Adipose tissue (tissue), 3 donors: ENCODE results near the gene DSP. TPM values are rescaled to one million over a fixed set of nuclear protein-coding genes. Genes with fewer than 3 reads are reported as not detected.

Experiments used
- H3K27ac ChIP-seq: one replicate; pipeline ENCODE4 v1.5.1; 2013; ENCODE audit warnings: low read depth, low read length
- WGBS, 3 donors: extraction: QIAGEN DNeasy Blood & Tissue Kit; methylation state at CpG; one replicate each; pipeline ENCODE4 v1.1.7; 2013; 5-methylcytosine and 5-hydroxymethylcytosine counted together
- polyA plus RNA-seq, 3 donors: library from polyadenylated mRNA; stranded (reverse); fragments of 200-250 nt; gene quantifications; one replicate each; pipeline ENCODE4 v1.2.3, GENCODE V29; 2013
- donor health status: healthy with polysubstance abuse.
- donor health status: Bipolar disorder and iron deficiency.
- donor health status: healthy.

DSP gene
- polyA plus RNA-seq, 3 donors = 2.0 to 51.7 (median 3.3) TPM

DNA sequence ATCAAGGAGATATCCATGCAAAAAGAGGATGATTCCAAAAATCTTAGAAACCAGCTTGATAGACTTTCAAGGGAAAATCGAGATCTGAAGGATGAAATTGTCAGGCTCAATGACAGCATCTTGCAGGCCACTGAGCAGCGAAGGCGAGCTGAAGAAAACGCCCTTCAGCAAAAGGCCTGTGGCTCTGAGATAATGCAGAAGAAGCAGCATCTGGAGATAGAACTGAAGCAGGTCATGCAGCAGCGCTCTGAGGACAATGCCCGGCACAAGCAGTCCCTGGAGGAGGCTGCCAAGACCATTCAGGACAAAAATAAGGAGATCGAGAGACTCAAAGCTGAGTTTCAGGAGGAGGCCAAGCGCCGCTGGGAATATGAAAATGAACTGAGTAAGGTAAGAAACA lies 38.4 kb downstream of the DSP start:
- H3K27ac ChIP-seq = no peak overlapping the region
- WGBS, 3 donors = 95 to 96% (median 96%) methylated on average over 9 of the region's 9 CpGs

DNA sequence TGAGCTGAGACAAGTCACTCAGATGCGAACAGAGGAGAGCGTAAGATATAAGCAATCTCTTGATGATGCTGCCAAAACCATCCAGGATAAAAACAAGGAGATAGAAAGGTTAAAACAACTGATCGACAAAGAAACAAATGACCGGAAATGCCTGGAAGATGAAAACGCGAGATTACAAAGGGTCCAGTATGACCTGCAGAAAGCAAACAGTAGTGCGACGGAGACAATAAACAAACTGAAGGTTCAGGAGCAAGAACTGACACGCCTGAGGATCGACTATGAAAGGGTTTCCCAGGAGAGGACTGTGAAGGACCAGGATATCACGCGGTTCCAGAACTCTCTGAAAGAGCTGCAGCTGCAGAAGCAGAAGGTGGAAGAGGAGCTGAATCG lies 39.1 kb downstream of the DSP start:
- H3K27ac ChIP-seq = no peak overlapping the region
- 68 to 92% (median 92%) methylated on average over 13 of the region's 13 CpGs for WGBS, 3 donors

DNA sequence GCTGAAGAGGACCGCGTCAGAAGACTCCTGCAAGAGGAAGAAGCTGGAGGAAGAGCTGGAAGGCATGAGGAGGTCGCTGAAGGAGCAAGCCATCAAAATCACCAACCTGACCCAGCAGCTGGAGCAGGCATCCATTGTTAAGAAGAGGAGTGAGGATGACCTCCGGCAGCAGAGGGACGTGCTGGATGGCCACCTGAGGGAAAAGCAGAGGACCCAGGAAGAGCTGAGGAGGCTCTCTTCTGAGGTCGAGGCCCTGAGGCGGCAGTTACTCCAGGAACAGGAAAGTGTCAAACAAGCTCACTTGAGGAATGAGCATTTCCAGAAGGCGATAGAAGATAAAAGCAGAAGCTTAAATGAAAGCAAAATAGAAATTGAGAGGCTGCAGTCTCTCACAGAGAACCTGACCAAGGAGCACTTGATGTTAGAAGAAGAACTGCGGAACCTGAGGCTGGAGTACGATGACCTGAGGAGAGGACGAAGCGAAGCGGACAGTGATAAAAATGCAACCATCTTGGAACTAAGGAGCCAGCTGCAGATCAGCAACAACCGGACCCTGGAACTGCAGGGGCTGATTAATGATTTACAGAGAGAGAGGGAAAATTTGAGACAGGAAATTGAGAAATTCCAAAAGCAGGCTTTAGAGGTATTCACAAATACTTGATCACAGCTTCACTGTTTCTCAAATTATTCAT lies 39.6 kb downstream of the DSP start:
- WGBS, 3 donors = 72 to 80% (median 79%) methylated on average over 14 of the region's 14 CpGs

DNA sequence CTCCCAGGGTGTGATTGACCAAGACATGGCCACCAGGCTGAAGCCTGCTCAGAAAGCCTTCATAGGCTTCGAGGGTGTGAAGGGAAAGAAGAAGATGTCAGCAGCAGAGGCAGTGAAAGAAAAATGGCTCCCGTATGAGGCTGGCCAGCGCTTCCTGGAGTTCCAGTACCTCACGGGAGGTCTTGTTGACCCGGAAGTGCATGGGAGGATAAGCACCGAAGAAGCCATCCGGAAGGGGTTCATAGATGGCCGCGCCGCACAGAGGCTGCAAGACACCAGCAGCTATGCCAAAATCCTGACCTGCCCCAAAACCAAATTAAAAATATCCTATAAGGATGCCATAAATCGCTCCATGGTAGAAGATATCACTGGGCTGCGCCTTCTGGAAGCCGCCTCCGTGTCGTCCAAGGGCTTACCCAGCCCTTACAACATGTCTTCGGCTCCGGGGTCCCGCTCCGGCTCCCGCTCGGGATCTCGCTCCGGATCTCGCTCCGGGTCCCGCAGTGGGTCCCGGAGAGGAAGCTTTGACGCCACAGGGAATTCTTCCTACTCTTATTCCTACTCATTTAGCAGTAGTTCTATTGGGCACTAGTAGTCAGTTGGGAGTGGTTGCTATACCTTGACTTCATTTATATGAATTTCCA lies 43.9 kb downstream of the DSP start:
- 97 to 98% (median 97%) methylated on average over 28 of the region's 28 CpGs for WGBS, 3 donors
- no peak overlapping the region for H3K27ac ChIP-seq

More for the DNA sequence above, 39.6 kb downstream of the DSP start:
- H3K27ac ChIP-seq = no peak overlapping the region

DNA sequence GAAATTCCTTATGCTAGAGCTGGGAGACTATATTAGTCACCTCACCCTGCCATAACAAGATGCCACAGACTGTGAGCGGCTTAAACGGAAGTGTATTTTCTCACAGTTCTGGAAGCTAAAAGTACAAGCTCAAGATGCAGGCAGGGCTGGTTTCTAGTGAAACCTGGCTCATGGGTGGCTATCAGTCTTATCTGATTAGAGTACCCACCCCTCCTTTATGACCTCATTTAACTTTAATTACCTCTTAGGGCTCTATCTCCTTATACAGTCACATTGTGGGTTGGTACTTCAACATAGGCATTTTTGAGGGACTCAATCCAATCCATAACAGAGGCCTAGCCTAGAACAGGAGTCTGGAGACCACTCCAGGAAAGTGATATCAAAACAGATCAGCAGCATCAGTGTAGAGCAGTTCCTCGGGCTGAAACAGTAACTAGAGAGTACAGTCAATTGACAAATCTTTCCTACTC lies 46.2 kb downstream of the DSP start:
- H3K27ac ChIP-seq = no peak overlapping the region
- 51 to 88% (median 80%) methylated on average over 3 of the region's 3 CpGs for WGBS, 3 donors

DNA sequence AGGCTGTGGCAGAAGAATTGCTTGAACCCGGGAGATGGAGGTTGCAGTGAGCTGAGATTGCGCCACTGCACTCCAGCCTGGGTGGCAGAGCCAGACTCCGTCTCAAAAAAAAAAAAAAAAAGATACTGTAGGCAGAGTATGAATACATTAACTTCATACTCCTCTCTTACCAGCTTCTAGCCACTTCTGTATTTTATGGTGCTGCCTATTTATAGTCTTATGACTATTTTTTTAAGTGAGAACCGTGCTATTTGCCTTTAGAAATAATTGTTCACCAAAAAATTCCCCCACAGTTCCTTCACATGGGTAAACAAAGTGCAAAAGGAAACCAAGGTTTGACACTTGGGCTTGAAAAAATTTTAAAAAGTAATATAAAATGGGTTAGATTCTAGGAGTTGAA lies 47.0 kb downstream of the DSP start:
- 69 to 74% (median 70%) methylated on average over 4 of the region's 4 CpGs for WGBS, 3 donors
- H3K27ac ChIP-seq = no peak overlapping the region

DNA sequence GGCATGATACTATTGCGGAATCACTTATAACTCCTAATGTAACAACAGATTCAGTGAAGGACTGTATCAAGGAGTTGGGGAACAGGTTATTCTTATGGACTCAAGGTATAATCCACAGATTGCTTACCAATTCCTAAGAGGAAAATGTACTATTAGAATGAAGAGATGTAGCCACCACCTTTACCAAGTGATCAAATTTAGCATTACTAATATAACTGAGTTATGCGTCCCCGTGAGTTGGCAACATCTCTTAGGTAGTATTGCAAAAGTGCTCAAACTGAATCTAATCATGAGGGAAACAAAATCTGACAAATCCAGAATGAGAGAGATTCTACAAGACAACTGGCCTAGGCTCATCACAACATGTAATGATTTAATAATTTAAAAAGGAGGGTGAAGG lies 47.8 kb downstream of the DSP start:
- no peak overlapping the region for H3K27ac ChIP-seq
- WGBS, 3 donors = 69 to 75% (median 72%) methylated on average over 3 of the region's 3 CpGs

DNA sequence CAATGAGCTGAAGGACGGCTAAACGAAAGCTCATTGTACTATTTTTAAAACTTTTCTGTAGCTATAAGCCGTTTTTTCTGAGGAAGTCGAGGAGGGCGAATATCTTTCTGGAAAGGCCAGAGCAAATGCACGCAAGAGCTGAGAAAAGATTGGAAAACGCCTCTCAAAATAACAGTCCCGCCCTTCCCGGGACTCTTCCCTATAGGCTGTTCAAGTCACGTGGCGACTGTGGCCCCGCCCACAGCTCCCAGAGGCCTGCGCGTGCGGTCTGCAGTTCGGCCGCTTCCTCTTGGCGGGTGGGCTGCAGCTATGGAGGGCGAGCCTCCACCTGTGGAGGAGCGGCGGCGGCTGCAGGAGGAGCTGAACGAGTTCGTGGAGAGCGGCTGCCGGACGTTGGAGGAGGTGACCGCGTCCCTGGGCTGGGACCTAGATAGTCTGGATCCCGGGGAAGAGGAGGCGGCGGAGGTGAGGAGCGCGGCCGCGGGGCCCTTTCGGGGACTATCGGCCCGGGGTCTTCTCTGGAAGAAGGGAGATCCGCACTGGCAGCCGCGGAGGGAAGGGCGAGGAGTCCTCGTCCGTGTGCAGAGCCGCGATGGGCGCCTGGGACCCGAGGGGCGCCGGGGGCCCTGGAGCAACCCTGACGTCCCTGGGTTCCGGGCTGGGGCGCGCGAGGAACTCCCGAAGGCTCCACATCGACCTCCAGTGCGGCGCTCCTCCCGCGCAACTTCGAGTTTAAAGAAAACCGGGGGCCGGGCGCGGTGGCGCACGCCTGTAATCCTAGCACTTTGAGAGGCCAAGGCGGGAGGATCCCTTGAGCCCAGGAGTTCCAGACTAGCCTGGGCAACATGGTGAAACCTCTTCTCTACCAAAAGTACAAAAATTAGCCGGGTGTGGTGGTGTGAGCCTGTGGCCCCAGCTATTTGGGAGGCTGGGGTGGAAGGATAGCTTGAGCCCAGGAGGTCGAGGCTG lies 48.8 kb downstream of the DSP start, which contains the start of gene SNRNP48:
SNRNP48 (plus strand) TSS at position 250 of the 969 bp plus-strand sequence; CDS start at position 310, 60 bp downstream.
- H3K27ac ChIP-seq = no peak within 1 kb of the TSS
- WGBS, 3 donors = 0 to 1% (median 1%) methylated on average over 60 to 72 of the region's 72 CpGs

DNA sequence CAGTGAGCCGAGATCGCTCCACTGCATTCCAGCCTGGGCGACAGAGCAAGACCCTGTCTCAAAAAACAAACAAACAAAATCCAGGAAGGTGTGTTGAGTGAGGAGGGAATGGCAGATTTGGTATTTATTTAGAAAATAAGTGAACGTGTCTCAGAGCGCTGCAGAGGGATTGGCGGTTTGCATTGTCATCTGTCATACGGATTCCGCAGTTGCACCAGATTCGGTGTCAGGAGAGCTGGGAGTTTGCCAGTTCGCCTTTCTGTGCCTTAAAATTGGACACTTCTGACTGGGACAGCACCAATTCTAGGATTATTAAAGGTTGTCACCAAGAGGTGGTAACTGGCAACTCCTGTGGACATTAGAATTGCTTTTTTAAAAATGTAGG lies 49.4 kb downstream of the DSP start:
- no peak overlapping the region for H3K27ac ChIP-seq
- 4 to 21% (median 18%) methylated on average over 10 of the region's 10 CpGs for WGBS, 3 donors

DNA sequence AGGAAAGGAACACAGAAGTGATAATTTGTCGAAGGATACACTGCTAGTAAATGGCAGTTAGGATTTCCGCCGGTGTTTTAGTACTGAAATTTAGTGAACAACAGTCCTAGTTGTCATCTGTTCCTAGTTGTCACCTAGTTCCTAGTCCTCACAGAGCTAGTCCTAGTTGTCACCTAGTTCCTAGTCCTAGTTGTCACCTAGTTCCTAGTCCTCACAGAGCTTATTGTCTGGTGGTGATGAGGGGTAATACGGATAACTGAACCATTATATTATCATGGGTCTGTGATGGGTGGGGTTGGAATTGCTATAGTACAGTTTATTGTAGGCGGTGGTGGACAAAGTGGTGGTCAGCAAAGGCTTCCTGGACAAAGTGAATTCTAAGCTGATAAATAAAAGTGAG lies 50.3 kb downstream of the DSP start:
- no peak overlapping the region for H3K27ac ChIP-seq
- 95 to 96% (median 95%) methylated on average over 5 of the region's 5 CpGs for WGBS, 3 donors

DNA sequence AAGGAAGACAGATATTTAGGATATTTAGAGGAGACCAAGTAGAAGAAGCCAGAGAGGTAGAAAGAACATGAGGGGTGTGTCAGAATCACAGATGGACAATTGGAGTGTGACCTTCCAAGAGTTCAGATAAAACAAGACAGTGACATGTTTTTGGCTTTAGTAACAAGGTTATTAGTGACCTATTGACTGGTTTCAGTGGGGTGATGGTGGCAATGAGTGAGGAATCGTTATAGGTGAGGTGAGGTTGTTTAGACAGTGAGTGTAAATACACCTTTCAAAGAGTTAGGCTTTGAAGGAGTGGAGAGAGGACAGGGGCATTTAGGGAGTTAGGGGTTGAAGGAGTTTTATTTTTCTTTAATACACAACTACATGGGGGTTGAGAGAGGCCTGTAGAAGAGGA lies 51.8 kb downstream of the DSP start:
- 29 to 87% (median 81%) methylated on average over 1 of the region's 1 CpG for WGBS, 3 donors
- H3K27ac ChIP-seq = no peak overlapping the region

DNA sequence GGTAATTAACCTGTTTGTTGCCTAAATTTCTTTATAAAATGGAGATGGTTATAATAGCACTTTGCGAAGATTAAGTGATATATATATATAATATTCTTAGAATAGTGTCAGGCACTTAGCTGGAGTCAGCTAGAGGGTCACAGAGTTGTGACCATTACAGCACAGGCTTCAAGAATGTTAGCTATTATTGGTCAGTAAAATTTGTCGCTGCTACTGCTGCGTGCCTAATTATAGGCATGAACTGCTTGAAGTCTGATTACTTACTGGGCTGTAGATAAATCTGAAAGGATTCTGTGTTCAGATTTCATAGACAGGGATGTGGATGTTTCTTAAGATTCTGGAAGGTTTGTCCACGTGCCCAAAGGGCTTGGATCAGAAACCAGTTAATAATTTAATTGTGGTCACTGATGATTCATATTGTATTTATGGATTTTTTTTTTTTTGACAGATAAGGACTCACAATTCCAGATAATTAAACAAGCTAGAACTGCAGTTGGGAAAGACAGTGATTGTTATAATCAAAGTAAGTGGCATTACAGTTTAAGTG lies 53.2 kb downstream of the DSP start:
- no peak overlapping the region for H3K27ac ChIP-seq
- WGBS, 3 donors = 80 to 93% (median 81%) methylated on average over 4 of the region's 4 CpGs

DNA sequence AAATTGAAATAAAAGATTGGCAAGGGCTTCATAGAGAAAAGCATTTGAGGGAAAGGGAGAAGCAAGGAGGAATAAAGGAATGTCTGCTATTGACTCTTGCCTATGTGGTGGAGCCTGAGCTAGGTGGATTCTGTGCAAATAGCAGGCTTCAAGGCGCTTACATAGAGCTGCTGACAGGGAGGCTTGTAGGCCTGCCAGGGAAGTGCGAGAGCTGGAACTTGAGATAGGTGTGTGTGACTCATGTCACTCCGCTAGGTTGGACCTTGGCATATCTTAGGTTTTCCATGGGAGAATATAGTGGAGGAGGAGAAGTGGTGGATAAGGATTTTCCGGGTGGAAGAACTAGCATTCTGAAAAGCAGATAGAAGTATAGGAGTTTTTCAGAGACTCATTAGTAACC lies 62.5 kb downstream of the DSP start:
- WGBS, 3 donors = 46 to 94% (median 79%) methylated on average over 4 of the region's 4 CpGs
- no peak overlapping the region for H3K27ac ChIP-seq

DNA sequence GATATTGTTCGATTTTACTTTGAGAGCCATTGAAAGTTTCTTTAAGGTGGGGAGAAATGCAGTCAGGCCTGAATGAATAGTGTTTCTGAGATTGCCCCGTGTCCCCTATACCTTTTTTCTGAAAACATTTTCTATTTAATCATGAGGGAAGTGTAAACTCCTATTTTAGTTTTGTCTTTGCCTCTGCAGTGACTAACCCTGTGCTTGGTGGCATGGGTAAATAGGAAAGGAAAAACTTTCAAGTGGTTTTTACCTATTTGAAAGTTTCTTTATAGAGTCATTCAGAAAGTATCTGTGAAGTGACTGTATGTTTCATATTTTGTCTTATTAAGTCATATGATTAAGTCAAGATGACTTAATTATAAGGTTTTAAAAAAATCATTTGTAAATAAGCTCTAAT lies 63.0 kb downstream of the DSP start:
- WGBS, 3 donors = 91 to 97% (median 92%) methylated on average over 2 of the region's 2 CpGs
- no peak overlapping the region for H3K27ac ChIP-seq

DNA sequence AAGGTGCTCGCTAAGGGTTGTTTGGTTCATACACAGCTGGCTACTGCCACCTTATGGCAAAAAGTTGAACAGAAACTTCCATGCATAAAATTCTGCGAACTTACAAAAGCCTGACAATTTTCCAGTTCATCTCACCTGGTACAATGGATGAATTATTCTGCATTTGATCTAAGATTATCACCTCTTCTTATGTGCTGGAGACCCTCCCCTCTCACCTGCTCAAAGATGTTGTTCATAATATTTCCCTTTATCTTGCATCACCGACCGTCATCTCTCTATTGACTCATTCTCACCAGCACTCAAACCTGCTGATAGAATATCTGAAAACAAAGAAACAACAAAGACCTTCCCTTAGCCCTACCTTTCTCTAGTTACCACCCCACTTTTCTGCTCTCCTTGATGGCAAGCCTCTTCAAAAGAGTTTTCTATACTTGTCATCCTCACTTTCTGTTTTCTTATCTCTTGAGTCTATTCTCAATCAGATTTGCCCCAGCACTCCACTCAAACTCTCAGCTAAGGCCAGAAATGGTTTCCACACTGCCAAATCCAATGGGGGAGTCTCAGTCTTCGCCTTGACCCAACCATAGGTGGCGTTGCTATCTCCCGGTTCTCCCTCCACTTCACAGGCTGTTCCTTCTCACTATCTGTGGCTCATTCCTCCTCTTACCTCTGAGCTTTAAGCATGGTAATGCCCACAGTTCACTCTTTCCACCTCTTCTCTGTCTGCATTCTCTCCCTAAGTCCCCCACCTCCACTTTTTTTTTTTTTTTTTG lies 74.3 kb downstream of the DSP start:
- WGBS, 3 donors = 15 to 21% (median 20%) methylated on average over 7 of the region's 7 CpGs
- no peak overlapping the region for H3K27ac ChIP-seq

DNA sequence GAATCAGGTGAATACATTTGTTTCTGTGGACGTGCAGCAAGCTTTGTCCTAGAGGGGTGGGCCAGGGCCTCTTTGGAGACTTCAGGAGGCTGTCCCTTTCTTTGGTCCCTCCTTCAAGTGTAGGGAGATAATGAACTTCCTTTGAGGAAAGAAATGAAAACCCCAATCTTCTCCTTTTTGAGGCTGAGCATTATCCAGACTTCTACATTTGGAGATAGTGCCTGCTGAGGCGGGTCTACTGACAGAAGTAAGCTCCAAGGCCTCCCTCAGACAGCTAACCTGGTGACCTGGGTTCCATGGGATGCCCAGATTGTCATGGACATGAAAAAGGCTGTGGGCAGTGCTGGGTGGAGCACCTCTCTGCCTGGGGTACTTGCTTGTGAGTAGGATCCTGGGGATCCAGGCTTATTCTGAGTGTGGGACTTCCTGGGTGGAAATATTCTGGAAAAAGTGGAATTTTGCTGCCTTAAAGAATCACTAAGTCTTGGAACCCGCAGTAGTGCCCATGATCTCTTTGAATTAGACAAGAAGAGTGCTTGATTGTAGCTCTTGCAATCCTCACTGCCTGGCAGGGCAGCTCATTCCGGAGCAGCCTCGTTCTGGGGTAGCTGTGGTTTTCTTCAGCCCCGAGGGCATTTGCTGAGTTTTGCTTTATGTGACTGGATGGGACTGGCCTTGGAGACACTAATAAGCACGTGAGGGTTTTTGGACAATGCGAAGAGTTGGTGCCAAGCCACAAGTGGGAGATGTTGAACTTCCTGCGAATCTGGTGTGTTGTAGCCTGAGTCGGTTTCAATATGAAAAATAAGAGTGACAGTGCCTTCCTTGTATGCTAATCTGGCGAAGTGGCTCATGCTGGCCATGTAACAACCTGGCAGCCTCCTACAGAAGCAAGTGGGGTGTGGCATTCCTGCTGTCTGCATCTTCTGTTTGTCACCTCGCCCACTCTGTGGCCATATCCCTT lies 76.6 kb downstream of the DSP start:
- WGBS, 3 donors = 27 to 63% (median 31%) methylated on average over 12 of the region's 12 CpGs
- no peak overlapping the region for H3K27ac ChIP-seq

DNA sequence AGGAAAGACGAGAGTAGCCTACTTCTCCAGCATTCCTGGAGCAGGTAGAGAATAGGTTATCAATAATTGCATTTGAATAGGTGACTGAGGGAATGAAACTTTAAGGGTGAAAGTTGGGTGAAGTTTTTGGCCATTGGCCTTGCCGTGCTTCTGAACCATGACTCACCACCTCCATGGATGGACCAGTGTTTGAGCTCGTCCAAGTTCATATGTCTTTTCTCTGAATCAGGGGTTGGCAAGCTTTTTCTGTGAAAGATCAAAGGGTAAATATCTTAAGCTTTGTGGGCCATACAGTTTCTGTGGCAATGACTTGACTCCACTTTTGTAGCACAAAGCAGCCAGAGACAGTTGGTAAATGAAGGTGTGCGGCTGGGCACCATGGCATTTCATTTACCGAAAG lies 80.3 kb downstream of the DSP start:
- 93 to 94% (median 94%) methylated on average over 5 of the region's 5 CpGs for WGBS, 3 donors
- no peak overlapping the region for H3K27ac ChIP-seq
